Measurements from ENCODE around the gene RPS25.

DNA sequence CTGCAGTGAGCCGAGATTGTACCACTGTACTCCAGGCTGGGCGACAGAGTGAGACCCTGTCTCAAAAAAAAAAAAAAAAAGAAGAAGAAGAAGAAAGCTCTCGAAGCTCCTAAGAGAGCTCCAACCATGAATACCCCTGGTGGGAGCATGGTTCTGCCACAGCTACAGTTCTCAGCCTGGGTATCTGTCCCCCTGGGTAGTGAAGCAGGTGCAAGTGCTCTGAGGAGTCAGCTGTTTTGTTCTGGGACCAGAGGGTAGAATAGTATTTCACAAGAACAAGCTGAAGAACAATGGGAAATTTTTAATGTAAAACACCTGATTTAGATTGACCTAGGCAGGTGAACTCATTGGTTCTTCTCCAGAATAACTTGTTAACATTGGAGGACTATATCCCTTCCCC is 43.1 kb upstream of the RPS25 start:
- no peak for TF ChIP-seq POLR2A (conservative IDR thresholded peaks at IDR 0.05)
- TF ChIP-seq XRCC3 (IDR thresholded peaks at IDR 0.05): no peak
- no peak for TF ChIP-seq PHF8 (IDR thresholded peaks at IDR 0.05; ENCODE audit: borderline replicate concordance, low read length)
- TF ChIP-seq ZNF586 (CRISPR knock-in tag; conservative IDR thresholded peaks at IDR 0.05): no peak
- TF ChIP-seq POLR2B (IDR thresholded peaks at IDR 0.05; ENCODE audit: low read depth, partially characterized antibody): no peak
- no peak for TF ChIP-seq TCF7L2 (IDR thresholded peaks at IDR 0.05; ENCODE audit: low read depth, low read length)
- TF ChIP-seq, protein P1, sequence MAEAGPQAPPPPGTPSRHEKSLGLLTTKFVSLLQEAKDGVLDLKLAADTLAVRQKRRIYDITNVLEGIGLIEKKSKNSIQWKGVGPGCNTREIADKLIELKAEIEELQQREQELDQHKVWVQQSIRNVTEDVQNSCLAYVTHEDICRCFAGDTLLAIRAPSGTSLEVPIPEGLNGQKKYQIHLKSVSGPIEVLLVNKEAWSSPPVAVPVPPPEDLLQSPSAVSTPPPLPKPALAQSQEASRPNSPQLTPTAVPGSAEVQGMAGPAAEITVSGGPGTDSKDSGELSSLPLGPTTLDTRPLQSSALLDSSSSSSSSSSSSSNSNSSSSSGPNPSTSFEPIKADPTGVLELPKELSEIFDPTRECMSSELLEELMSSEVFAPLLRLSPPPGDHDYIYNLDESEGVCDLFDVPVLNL (CRISPR knock-in tag; IDR thresholded peaks at IDR 0.05; ENCODE audit: low read depth): no peak
- no peak for TF ChIP-seq CBX5 (IDR thresholded peaks at IDR 0.05; ENCODE audit: borderline replicate concordance, low read depth)
- TF ChIP-seq ELF4 (CRISPR knock-in tag; IDR thresholded peaks at IDR 0.05): no peak

Measured in K562 (cell line).